HG03135 (cell line): ENCODE measurements around the gene TMEM140.

ENCODE experiments used
- ATAC-seq: cut with Tn5 transposase; IDR thresholded peaks from one replicate; pipeline ENCODE4 v1.9.1; 2021; ENCODE audit warnings: mild to moderate bottlenecking, moderate library complexity; ENCODE audit not compliant: unreplicated experiment

The TMEM140 gene

DNA sequence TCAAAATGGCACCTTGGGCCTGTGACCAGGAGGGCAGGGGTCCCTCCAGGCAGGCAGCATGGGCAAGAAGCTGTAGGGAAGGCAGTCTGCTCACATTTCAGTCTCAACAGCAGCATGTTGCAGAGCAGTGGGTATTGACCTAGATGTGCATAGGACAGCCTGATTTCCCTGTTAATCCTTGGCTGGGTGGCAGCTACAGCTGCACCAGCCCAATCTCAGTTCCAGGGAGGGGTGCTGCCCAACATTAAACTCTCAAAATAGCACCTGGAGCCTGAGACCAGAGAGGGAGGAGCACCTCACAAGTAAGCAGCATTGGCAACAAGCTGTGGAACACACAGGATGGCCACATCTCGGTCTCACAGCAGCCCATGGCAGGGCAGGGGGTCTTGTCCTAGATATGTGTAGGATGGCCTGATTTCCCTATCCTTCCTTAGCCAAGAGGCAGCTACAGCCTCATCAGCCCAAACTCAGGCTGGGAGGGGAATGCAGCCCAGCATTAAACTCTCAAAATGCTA lies 10.3 kb downstream of the TMEM140 start:
- ATAC-seq: no peak

DNA sequence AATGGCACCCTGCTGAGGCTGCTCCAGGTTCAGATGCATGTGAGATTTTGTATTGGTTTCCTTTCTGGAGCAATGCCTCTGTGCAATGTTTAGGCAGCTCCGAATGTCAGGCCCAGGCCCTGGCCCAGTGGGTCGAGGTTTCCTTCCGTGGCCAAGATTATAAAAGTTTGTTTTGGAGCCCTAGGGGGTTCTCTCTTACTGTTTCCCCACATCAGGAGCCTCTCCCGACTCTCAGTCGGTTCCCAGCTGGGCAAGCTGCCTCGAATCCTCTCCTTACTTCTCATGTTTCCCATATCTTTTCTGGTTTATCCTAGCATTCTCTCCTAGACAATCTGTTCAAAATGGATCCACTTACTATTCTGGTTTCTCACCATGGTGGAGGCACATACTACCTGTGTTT lies 11.0 kb downstream of the TMEM140 start:
- no peak for ATAC-seq

DNA sequence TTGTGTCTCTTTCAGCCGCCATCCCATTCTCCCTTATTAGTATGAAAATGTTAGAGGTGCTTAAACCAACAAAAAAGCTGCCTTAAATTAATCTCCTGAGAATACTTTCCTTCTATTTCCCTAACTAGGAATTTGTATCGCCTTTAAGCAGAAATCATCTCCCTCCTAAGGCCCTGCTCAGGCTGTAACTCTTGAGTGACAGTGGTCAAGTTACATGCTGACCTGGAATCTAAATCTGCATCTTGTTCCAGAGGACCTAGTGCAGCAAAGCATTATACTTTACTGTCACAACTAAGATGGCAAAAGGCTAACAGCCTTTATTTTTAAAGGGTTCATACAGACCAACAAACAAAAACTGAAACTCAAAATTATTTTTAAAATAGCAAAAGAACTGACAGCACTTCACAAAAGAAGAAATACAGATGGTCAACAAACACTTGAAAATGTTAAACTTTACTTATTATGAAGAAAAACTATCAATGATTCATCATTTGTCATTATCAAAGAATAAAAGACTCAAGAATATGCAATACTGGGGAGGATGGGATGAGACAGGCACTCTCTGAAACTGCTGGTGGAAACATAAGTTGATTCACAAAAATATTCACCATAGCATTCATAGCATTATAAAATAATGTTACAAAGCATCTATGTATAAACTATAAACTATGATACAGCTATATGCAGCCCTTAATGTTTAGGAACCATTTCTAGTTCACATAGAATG lies 11.7 kb downstream of the TMEM140 start:
- no peak for ATAC-seq

DNA sequence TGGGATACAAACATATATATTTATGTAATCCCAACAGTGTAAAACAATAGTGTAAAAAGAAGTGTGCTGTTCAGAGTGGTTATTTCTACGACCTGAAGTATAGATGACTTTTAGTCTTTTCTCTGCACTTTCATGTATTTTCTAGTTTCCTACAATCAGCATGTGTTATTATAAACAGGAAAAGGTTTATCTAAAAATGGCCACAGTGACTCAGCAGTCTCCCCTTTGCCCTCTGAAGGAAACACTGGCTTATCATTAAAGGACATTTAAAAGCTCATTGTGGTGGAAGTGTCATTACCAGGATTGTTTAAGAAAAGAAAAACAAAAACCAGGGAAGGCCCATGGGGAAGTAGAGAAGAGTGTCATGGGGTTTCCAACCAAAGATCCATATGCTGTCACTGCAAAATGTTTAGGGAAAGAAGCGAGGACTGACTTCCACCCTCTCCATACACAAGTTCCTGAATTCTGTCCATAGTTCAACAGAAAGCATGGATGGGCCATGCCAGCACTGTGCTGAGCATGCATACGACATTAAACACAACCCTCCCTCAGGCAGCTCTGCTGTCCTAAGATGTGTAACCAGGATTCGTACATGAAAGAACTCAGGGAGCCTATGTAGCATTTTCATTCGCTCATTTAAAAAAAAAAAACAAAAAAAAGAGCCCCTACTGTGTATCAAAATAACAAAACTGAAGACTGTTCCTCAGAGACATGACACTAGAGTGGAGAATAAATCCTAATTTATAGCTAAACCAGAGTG lies 12.4 kb downstream of the TMEM140 start:
- no peak for ATAC-seq

DNA sequence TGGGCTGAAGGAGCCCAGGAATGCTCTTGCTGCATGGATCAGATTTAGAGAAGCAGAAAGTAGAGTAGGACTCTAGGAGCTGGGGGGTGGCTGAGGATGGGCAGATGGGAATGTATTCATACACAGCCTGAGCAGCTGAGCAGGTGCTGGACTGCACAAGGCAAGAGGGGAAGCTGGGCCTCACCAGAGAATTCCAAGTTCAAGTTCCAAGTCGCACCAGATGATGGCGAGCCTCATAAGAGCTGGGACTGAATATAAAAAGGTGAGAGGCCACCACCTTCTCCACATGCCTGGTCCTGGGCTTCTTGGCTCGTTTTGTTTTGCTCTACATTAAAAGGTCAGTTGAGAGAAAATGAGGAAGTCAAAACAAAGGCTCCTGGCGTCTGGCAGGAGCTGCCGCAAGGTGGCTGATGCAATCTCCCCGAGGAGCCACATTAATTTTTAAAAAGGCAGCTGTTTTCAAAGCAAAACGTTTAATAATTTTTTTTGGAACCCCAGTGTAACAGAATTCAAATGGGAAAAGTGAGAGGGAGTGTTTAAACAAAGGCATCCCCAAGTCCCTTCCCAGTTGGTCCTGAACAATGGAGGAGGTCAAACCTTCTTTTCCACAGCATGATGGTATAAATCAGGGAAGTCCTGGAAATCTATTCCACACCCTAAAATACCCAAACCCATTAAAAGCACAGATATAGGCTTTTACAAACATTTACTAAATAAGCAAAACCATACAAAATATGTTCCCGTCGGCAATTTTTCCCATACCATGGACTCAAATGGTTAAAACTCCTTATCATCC lies 13.2 kb downstream of the TMEM140 start:
- no peak for ATAC-seq

DNA sequence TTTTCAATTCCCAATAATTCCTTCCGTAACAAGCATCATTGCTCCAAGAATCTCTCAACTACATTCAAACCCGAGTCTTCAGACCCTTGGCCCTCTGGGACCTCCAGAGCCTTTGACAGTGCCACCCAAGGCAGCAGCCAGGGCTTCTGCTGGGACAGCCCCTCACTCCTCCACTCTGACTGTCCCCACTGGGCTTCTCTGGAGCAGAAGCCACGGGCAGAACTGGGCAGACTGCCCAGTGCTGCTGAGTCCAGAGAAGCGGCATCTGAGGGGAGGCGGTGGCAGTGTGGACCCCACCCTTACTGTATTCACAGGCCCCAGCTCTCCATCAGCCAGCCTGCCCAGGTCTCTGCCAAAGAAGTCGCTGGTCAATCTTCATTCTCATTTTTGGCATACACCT lies 13.8 kb downstream of the TMEM140 start:
- no peak for ATAC-seq

DNA sequence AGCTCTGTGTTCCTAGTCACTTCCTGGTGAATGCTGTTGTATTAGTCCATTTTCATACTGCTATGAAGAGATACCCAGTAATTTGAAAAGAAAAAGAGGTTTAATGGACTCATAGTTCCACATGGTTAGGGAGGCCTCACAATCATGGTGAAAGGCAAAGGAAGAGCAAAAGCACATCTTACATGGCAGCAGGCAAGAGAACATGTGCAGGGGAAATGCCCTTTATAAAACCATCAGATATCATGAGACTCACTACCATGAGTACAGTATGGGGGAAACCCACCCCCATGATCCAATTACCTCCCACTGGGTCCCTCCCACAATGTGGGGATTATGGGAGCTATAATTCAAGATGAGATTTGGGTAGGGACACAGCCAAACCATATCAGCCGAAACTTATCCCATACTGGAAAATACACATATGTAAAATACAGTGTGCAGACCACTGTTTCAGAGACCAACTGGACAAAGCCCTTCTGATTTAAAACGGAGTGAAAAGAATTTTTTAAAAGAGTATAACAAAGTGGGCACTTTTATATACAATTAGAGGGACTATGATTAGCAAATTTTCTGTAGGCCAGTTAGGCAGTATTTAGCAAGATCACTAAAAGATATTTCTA lies 14.6 kb downstream of the TMEM140 start:
- ATAC-seq: no peak

DNA sequence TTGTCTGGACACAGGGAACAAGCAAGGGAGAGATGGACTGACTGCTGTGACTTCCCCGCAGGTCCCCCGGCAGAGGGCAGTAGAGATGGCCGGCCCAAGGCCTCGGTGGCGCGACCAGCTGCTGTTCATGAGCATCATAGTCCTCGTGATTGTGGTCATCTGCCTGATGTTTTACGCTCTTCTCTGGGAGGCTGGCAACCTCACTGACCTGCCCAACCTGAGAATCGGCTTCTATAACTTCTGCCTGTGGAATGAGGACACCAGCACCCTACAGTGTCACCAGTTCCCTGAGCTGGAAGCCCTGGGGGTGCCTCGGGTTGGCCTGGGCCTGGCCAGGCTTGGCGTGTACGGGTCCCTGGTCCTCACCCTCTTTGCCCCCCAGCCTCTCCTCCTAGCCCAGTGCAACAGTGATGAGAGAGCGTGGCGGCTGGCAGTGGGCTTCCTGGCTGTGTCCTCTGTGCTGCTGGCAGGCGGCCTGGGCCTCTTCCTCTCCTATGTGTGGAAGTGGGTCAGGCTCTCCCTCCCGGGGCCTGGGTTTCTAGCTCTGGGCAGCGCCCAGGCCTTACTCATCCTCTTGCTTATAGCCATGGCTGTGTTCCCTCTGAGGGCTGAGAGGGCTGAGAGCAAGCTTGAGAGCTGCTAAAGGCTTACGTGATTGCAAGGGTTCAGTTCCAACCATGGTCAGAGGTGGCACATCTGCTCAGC lies 16.6 kb downstream of the TMEM140 start:
- ATAC-seq: no peak

DNA sequence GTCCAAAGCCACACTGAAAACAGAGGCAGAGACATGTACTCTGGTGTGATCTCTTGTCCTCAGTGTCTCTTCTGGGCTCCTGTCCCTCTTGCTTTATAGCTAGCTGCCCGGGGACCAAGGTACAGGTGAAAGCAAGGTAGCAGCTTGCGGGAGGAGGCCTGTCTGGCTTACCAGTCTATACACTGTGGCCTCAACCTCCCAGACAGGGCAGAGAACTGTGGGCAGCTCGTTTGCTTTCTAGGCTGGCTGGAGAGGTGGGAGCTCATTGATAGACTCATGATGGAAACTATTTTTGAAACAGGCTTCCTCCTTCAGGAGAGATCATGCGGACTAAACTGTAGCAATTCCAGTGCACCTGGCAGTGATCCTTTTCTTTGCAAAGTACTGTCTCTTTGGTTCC lies 18.0 kb downstream of the TMEM140 start:
- ATAC-seq: no peak

DNA sequence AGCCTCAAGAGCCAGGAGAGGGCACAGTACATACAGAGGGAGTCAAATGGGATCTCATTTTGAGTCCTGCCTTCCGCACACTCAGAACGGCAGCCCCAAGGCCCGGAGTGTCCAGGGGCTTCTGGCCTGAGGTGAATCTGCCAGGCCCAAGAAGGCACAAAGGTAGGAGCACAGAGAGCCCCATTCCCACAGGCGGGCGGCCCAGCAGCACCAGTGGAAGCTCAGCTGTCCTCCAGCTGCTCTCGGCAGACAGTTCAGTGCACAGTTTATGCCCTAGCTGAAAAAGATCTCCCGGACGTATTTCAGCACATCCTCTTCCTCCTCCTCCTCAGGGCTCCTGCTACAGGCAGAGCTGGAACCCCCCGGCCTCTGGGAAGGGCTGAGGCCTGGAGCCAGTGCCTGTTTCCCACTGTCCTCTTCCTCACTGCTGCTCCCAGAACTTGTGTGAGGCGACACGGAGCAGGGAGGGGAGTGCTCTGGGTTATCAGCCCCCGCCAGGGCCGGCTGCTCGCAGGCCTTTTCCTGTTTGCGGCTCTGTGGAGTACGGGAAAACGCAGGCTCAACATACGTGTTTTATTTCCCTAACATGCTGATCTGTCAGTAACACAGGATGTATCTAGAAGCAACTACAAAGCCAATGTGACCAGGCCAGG lies 18.6 kb downstream of the TMEM140 start:
- ATAC-seq: no peak

DNA sequence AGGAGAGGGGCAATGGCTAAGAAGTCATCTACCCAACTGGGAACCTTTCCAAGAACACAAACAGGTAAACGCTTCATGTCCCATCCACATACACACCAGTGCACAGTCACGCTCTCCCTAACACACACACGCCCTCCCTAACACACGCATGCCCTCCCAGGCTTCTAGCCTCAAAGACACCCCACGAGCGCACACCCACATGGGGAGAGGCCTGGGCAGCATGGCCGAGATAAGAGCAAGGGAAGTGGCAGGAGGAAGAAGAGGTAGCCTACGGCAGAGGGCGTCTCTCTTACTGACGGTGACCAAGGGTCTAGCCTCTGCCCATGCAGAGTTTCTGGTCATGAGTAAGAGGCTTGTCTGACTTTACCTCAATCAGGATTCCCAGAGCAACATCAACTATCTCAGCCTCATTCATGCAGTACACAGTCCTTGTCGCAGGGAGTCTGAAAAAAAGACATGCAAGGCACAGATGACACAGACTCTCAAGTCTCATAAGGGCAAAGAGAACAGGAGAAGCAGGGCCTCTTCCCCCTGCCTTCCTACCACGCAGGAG lies 19.6 kb downstream of the TMEM140 start:
- no peak for ATAC-seq

DNA sequence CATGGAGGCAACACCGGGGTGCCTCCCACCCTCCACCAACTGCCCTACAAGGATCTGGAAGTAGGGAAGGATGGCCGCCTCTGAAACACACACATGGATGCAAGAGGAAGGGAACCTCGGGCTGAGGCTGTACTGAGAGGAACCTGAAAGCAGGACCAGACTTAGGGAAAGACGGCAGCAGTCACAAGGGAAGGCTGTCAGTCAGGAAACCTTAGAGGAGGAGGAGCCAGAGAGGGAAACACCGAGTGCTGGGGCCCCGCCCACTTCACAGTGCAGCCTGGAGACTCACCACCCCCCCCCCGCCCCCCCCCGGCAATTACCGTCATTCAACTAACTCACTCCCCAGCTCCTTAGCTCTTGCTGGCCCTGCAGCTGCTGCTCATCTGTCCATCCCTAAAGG lies 20.1 kb downstream of the TMEM140 start:
- no peak for ATAC-seq

DNA sequence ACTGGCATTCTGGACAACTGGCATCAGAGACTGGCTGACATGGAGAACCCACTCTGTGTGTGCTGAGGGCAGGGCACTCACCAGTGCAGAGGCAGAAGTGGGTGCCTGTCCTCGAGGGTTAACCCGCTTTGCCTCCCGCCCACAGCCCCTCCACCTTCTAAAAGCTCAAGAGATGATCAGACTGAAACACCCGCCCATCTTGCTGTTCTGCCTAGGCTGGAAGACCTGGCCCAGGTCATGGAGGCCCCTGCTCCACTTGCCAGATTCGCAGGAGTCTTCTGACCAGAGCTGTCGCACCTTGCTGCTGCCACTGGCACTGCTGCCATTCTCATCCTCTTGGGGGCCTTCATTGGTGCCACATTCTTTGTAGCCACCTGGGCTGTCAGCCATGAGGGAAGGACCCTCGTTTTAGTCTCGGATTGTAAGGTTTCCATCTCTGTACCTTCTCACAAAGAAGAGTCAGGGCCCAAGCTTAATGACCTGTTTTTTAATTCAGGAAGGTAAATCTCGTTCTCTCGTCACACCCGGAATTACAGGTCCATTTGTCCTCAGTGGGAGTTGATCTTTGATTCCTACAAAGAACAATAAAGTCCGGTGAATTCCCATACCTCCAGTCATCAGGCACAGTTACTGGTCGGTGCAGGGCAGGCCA lies 20.7 kb downstream of the TMEM140 start:
- ATAC-seq: no peak

DNA sequence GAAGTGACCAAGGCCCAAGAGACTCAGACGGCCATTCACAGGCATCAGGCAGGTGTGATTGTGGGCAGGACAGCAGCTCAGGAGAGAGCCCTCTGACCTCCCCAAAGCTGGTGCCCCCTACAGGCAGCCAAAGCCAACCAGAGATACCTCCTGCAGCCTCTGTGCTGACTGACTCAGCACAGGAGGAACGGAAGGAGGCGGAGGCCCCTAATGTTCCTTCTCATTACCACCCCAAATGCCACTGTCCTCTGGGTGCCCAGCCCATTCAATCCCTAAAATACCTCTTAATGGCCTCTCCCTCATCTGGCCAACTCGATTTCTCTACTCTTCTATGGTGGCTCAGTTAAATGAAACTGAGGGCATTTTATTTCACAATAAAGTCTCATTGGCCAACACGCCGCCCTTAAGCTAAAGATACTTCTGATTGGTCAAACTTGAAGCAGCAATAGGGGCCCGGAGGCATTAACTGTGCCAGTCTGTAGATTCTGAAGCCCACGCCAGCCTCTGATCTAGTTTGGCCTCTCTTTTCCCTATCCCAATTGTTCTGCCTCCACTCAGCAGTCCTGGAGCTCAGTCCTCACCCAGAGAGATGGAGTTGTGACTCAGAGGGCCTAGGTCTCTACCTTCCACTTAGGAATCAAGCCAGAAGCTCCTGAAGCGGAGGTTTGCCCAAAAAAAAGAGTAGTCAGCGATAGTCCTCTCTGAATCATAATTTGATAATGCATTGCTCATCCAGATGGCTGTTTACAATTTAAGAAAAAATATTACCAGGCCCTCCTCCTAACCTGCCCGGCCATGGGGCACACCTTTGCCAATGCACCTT lies 21.5 kb downstream of the TMEM140 start:
- ATAC-seq: peak; percentile 39

DNA sequence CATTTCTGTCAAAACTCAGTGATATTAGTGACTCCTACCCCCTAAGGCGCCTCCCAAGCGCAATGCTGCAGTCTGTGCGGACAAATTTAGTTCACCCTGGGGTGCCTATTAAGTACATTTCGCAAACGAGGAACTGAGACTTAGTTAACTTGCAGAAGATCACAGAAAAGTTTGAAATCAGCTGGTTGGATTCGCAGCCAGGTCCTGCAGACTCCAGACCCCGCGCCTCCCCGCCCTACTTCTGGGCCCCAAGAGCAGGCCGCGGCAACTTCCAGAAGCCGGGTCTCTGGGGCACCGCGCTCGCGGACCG lies 22.0 kb downstream of the TMEM140 start:
- no peak for ATAC-seq

DNA sequence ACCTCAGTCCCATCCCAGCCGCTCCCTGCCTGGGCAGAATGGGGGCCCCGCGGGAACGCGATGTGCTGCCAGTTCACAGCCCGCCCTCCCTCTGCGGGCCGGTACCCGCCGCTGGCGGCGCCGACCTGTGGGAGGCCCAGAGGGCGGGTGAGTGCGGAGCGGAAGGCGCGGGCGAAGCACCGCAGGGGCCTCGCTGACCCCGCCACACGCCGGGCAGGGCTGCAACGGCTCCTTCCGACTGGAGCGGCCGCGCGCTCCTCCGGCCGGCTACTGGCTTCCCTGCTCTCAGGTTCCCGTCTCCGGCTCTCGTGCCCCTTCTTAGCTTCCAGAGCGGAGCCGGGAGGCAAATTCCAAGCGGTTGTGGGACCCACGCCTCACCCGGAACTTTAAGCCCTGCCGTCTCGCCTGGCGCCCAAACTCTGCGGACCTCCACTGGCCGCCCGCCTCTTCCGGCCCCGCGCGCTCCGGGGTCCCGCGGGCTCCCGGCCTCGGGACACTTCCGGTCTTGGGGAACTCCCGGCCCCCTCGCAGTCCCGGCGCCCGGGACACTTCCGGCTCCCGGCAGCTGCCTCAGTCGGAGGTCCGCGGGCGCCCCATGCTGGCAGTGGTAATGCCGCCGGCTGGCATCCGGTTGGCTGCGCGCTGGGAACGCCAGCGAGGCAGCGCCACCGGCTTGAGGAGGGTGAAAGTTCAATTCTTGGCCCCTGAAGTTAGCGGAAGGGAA lies 22.6 kb downstream of the TMEM140 start, which contains the start of gene CYREN:
CYREN (minus strand) TSS at position 434 of the 724 bp plus-strand sequence. CDS start 1,785 bp downstream, outside the sequence.
- ATAC-seq: peak; percentile 75

DNA sequence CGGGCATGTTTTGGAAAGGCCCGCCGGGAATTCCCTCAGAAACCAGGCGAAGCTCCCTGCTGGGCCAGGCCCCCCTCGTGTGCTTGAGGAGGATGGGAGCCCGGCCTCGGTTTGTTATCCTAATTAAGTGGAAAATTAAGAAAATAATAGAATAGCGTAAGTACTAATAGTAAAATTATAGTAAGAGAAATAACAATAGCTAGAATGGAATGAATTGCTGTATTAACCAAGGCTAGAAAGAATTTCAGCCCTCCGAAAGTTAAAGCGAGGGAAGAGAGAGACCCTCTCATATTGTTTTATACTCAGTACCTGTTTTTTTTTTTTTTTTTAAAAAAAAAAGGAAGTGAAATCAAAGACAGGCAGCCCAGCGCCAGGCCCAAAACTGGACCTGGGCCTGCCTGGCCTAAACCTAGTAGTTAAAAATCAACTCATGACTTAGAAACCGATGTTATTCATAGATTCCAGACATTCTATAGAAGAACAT lies 23.2 kb downstream of the TMEM140 start:
- peak; percentile 38 for ATAC-seq
